Dermis microvascular lymphatic vessel endothelial cell (primary cell): ENCODE data around the gene FCGR3A. TPM values are rescaled to one million over a fixed set of nuclear protein-coding genes. Genes with fewer than 3 reads are reported as not detected.
"Not testable (repeated sequence)": the region's sequence is repeated elsewhere in the genome, so short reads cannot be mapped to it uniquely, and the experiment has no call there.

ENCODE experiments used
- DNase-seq, 2 donors: peaks; one replicate each; pipeline versions ENCODE4 v3.0.0 to v3.0.0-alpha.2; 2010; ENCODE audit warnings: low read depth in 2 of 2
- total RNA-seq: library from RNA; depleted of rRNA; stranded (reverse); fragments of >200 nt; gene quantifications from 2 replicates; pipeline ENCODE4 v1.2.1, GENCODE V29; 2014

The FCGR3A gene
- total RNA-seq, 1 donor from 2014 or later, result not detected

DNA sequence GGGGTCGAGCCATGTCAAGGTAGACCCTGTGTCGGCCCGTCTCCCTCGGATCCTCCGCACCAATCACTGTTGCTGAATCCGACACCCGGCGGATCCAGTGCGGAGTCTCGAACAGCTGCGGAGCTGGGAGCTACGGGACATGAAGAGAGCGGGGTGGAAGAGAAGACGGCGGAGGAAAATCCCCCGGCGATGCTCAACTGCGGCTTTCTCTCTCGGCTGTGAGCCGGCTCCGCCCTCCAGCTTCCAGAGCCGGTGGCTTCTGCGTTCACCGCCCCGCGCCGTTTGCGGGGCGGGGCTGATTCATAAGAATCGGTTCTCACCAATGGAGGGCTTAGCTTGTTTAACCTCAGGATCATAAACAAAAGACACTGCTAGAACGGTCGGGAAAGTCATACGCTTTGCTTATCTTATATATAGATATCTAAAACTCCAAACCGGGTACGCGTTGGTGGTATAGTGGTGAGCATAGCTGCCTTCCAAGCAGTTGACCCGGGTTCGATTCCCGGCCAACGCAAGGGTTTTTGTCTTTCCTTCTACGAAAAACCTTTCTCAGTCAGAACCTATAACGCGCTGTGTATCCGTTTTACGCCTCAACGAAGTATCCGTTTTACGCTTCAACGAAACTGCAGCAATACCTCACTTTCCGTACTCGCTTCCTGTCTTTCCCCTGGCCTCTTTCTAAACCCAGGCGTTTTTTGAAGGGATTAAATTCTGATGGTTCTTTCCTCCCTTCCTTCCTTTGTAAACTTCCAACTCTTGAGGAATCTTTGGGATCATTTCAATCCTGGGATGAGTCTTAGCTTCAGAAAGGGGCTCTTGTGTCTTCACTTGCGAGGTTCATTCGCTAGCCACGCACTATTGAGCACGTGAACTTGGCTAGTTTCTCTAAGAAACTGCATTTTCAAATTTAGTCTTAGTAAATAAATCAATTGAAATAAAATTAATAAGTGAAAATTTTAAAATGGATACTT lies 18.7 kb downstream of the FCGR3A start:
- peak; percentile 66 to 93 for DNase-seq

GRCh38 chr1:161530158-161530557 lies 19.5 kb downstream of the FCGR3A start:
- peak; percentile 45 to 64 for DNase-seq

DNA sequence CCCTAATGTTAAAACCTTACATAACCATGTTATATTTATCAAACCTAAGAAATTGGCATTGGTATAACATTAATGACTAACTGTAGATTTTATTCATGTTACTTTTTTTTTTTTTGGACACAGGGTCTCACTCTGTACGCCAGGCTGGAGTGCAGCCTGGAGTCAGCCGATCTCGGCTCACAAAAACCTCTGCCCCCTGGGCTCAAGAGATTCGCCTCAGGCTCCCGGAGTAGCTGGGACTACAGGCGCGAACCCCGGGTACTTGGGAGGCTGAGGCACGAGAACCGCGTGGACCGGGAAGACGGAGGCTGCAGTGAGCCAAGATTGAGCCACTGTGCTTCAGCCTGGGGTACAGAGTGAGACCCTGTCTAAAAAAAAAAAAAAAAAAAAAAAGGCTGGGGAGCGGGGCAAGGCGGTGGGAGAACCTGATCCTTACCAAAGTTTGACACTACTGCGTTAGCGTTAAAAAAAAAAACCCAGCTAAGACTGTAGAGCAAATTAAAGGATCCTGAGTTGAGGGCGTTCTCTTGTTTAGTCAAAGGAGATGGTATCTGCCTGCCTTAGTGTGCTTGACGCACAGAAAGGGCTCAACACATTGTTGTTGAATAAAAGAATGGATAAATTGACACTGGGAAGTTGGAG lies 20.0 kb downstream of the FCGR3A start:
- not testable (repeated sequence) for DNase-seq

- not testable (repeated sequence) for DNase-seq
Measured at GRCh38 chr1:161528550-161528949, 21.1 kb downstream of the FCGR3A start.

GRCh38 chr1:161525918-161526317 lies 23.7 kb downstream of the FCGR3A start:
- DNase-seq, result not testable (repeated sequence)

GRCh38 chr1:161525321-161525720 lies 24.3 kb downstream of the FCGR3A start:
- not testable (repeated sequence) for DNase-seq

DNA sequence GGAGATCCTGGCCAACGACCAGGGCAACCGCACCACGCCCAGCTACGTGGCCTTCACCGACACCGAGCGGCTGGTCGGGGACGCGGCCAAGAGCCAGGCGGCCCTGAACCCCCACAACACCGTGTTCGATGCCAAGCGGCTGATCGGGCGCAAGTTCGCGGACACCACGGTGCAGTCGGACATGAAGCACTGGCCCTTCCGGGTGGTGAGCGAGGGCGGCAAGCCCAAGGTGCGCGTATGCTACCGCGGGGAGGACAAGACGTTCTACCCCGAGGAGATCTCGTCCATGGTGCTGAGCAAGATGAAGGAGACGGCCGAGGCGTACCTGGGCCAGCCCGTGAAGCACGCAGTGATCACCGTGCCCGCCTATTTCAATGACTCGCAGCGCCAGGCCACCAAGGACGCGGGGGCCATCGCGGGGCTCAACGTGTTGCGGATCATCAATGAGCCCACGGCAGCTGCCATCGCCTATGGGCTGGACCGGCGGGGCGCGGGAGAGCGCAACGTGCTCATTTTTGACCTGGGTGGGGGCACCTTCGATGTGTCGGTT lies 24.8 kb downstream of the FCGR3A start:
- DNase-seq, result not testable (repeated sequence)

- peak; percentile 65 to 79 for DNase-seq
Measured at GRCh38 chr1:161523817-161524741, 25.5 kb downstream of the FCGR3A start, which contains the start of gene HSPA6. Gene HSPA6, plus strand, starts transcription at chr1:161524540. Its CDS starts 119 bp downstream, at chr1:161524659.

GRCh38 chr1:161523041-161523816 lies 26.4 kb downstream of the FCGR3A start:
- not testable (repeated sequence) for DNase-seq

- DNase-seq, result not testable (repeated sequence)
Measured at GRCh38 chr1:161513953-161514352, 35.7 kb downstream of the FCGR3A start.

DNA sequence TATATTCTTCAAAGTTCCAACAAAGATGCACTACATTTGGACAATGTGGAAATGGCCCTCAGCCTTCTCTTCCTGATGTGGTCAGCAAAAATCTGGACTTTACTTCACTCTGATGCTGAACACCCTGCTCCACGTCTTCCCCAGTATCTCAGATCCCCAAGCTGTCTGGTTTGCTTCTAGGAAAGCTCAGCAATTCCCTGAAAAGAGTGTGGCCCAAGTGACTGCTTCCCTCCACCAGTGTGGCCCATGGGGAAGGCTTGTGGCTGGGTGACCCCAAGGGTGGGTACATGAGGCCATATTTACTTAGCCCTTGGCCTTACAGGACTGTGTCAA lies 36.2 kb downstream of the FCGR3A start:
- not testable (repeated sequence) for DNase-seq

- not testable (repeated sequence) for DNase-seq
Measured at GRCh38 chr1:161512636-161513447, 36.8 kb downstream of the FCGR3A start.

GRCh38 chr1:161511756-161512060 lies 37.9 kb downstream of the FCGR3A start:
- DNase-seq, result no peak

DNA sequence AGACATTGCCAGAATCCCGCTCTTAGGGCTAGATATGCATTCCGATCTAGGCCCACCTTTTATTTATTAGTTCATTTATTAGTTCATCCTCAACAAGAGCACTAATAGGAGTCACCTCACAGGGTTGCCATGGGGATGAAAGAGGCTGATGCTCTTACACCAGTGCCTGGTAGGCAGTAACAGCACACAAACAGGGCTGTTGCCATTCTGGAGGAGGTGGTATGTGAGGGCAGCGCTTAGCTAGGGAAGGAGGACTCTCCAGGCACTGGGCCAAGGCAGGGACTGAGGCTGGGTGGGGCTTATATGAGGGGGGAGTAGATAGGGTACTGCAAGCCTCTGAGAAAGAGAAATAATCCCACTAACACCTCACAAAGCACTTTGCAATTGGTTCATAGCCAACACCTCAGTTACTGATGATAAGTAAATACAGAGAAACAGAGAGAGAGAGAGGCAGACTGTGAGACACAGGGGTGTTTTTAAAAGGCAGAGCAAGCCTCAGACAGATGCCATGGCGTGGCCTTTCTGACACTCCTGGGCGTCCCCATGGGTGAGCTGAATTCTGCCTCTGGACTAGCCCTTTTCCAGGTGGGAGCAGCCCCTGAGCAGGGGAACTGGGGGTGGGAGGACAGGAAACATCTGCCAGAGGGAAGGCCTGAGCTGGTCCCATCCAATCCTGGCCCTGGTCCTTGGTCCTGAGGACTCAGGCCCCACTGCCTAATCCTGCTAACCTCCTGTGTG lies 38.4 kb downstream of the FCGR3A start:
- peak; percentile 19 to 61 for DNase-seq

DNA sequence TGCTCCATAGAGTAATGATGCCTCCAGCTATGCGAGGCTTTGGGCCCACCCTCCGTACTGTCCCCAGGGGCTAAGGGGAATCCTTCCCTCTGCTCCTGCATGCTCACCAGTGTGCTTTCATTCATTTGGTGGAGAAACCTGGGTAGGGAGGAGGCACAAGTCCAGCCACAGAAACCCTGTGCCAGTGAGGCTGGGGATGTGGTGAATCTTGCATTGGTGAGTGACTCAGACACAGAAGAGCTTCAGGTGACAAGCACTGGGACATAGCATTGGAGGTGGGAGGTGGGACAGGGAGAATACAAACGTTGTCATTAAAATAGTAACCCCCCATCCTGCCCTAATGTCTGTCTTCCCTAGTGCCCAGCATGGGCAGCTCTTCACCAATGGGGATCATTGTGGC lies 39.1 kb downstream of the FCGR3A start:
- DNase-seq, result no peak

DNA sequence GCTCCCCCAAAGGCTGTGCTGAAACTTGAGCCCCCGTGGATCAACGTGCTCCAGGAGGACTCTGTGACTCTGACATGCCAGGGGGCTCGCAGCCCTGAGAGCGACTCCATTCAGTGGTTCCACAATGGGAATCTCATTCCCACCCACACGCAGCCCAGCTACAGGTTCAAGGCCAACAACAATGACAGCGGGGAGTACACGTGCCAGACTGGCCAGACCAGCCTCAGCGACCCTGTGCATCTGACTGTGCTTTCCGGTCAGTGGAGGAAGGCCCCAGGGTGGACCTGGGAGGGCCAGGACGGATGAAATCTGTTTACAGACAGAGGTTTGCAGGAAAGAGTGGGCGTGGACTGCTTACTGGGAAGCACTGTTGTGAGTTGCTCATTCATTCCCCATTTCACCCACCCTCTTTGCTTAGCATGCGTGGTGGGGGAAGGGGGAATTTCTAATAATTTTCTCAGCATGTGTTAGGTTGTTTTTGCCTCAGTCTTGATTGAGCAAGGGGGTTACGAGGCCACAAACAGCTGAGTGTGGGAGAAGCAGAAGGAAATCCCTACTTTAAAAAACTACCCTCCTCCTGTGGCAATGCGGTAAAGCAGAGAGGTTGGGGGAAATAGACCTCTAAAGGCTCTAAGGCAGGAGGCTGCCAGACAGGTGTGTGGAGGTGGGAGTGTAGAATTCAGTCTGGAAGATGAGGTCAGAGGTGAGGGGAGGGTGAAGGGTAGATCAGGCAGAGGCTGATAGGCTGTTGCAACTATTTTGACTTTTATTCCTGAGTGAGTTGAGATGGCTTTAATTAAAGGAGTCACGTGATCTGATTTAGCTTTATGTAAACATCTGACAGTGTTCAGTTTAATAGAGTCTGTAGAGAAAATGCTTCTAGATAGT lies 43.0 kb downstream of the FCGR3A start:
- DNase-seq, result peak; percentile 76 to 83

- no peak for DNase-seq
Measured at GRCh38 chr1:161505686-161506085, 43.9 kb downstream of the FCGR3A start.

GRCh38 chr1:161503394-161503748 lies 46.2 kb downstream of the FCGR3A start:
- no peak for DNase-seq
